GM12872 (cell line): ENCODE data around the gene GJA1.

Source experiments
- CTCF ChIP-seq: IDR thresholded peaks from 3 replicates; pipeline ENCODE4 v1.5.1; 2011; ENCODE audit warnings: low read depth, mild to moderate bottlenecking, low read length, moderate library complexity; ENCODE audit not compliant: insufficient read depth

GJA1 gene

GRCh38 chr6:121482751-121483150 is 47.3 kb downstream of the GJA1 start:
- TF ChIP-seq CTCF, result no peak

- no peak for TF ChIP-seq CTCF
Measured at GRCh38 chr6:121485359-121485811, 49.9 kb downstream of the GJA1 start.

GRCh38 chr6:121491576-121491975 is 56.1 kb downstream of the GJA1 start:
- TF ChIP-seq CTCF, result no peak

GRCh38 chr6:121492536-121492935 is 57.1 kb downstream of the GJA1 start:
- TF ChIP-seq CTCF, result no peak

- TF ChIP-seq CTCF, result no peak
Measured at GRCh38 chr6:121497970-121498375, 62.5 kb downstream of the GJA1 start.

- TF ChIP-seq CTCF, result no peak
Measured at GRCh38 chr6:121498481-121499276, 63.2 kb downstream of the GJA1 start.
